ENCODE results near the gene MLLT1.

- TF ChIP-seq CTCF (IDR thresholded peaks at IDR 0.05): no peak
- TF ChIP-seq POLR2A (IDR thresholded peaks at IDR 0.05): no peak
Observed at GRCh38 chr19:6312018-6312417, 32.2 kb upstream of the MLLT1 start.

Data from heart left ventricle (tissue), 13 donors.